ENCODE results near the gene SLC7A1.

DNA sequence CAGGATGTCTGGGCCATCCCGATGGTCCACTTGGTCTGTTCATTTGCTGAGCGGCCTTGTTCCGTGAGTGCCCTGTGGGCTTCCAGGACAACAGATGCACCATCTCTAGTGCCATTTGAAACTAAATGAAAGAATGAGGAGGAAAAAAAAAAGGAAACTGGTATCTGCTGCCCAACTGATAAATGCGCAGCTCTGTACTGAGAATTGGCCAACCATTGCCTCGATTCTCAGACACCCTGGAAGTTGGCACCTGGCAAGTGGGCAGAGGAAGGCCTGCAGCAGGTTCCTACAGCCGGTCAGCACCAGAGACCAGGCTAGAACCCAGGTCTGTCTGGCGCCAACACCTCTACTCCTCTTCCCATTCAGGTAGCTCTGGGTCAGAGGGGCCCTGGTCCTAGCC is 18.9 kb downstream of the SLC7A1 start:
- TF ChIP-seq, protein P1, sequence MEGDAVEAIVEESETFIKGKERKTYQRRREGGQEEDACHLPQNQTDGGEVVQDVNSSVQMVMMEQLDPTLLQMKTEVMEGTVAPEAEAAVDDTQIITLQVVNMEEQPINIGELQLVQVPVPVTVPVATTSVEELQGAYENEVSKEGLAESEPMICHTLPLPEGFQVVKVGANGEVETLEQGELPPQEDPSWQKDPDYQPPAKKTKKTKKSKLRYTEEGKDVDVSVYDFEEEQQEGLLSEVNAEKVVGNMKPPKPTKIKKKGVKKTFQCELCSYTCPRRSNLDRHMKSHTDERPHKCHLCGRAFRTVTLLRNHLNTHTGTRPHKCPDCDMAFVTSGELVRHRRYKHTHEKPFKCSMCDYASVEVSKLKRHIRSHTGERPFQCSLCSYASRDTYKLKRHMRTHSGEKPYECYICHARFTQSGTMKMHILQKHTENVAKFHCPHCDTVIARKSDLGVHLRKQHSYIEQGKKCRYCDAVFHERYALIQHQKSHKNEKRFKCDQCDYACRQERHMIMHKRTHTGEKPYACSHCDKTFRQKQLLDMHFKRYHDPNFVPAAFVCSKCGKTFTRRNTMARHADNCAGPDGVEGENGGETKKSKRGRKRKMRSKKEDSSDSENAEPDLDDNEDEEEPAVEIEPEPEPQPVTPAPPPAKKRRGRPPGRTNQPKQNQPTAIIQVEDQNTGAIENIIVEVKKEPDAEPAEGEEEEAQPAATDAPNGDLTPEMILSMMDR (conservative IDR thresholded peaks at IDR 0.05 in 1 of 2, IDR thresholded peaks at IDR 0.05 in 1 of 2; ENCODE audit: low read depth in 1 of 2, low read length in 2 of 2), result no peak
- TF ChIP-seq EZH2 (IDR thresholded peaks at IDR 0.05; ENCODE audit: low read length, missing control alignments), result no peak

Data from fibroblast of lung (primary cell).